NCI-H510A treated with DMSO at 0.1 percent for 48 hours (cell line): ENCODE results near the gene UHRF1.

Experiments
- DNase-seq: peaks from one replicate; lab custom pipeline; 2025; lab: John Stamatoyannopoulos, UW

The UHRF1 gene

DNA sequence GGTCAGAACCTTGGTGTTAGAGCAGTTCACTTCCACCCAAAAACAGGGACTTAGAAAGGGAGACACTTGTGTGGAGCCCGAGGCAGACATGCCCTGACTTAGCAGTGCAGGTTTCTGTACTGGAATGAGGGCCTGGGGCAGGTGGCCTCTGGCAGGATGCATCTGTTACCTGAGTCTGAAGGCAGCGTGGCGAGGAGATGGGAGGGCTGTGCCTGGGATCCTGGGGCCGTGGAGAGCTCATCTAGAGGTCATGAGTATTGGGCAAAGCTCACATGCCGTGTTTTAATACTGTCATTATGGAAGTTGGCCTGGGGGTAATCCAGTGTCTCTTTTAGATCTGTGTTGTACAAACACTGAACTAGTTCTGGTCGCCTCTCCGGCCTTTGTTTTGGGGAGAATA, 81.0 kb downstream of the UHRF1 start:
- DNase-seq = no peak

DNA sequence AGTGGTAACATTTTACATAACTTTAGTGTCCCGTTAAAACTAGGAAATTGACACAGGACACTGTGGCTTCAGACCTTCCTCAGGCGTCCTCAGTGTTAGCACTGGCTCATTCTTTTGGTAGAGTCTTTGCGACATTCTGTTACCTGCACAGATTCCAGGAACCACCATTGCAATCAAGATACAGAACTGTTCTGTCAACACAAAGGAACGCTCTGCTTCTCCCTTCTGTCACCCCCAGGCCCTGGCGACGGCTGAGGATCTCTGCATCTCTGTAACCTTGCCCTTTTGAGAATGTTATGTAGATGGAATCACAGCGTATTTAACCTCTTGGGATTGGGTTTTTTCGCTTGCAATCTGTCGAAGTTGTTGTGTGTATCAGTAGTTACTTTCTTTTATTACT, 82.2 kb downstream of the UHRF1 start:
- DNase-seq = no peak

DNA sequence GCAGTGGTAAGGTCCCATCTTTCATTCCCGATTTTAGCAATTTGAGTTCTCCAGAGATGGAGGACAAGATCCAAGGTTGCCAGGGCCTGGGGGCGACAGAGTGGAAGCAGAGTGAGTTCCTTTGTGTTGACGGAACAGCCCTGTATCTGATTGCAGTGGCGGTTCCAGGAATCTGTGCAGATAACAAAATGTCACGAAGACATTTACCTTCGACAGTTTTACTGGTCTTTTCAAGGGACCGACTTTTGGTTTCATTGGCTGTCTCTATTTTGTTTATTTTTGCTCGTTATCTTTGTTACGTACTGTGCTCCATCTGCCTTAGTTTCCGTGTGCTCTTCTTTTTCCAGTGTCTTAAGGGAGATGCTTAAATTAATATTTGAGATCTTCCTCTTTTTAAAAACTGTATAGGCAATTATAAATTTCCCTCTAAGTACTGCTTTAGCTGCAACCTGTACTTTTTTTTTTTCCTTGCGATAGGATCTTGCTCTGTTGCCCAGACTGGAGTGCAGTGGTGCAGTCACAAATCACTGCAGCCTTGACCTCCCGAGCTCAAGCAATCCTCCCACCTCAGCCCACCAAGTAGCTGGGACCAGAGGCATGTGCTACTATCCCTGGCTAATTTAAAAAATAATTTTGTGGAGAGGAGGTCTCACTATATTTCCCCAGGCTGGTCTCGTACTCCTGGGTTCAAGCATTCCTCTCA, 82.8 kb downstream of the UHRF1 start:
- DNase-seq = no peak

DNA sequence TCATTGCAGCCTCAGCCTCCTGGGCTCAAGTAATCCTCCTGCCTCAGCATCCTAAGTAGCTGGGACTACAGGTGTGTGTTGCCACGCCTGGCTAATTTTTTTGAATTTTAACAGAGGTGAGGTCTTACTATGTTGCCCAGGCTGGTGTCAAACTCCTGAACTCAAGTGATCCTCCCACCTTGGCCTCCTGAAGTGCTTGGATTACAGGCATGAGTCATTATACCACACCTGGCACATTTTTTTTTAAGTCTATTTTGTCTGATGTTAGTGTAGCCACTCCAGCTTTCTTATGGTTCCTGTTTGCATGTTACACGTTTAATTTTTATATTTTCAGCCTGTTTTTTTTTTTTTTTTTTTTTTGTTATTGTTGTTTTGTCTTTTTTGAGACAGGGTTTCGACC, 84.4 kb downstream of the UHRF1 start:
- DNase-seq = peak; percentile 26

DNA sequence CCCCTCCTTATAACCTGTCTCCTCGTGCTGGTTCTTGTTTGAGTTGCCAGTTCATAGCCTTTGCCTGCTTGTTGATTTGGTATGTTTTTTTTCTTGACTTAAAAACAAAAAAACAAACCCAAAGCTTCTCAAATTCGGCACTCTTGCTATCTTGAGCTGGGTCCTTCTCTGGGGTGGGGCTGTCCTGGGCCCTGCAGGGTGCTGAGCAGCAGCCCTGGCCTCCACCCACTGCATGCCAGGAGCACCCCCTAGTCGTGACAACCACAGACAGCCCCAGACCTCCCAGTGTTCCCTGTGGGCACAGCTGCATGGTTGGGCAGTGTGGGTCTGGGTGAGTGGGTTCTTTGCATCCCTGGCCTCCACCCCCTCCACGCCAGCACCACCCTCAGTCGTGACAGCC, 87.4 kb downstream of the UHRF1 start:
- no peak for DNase-seq

DNA sequence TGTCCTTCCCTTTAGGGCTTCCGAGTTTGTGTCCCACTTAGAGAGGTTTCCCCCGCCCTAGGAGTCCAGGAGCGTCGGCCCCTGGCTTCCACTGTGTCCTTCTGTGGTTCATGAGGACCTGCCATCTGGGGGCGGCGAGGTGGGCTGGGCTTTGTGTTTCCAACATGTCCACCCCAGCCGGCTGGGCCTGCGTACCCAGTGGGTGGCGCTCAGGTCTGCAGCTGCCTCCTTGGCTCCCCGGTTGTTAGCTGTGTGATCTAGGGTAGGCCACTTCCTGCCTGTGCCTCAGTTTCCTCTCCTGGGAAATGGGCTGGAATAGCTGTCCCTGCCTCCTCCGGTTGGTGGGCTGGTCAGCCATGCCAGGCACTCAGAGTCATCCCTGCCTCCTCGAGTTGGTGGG, 88.0 kb downstream of the UHRF1 start:
- no peak for DNase-seq

DNA sequence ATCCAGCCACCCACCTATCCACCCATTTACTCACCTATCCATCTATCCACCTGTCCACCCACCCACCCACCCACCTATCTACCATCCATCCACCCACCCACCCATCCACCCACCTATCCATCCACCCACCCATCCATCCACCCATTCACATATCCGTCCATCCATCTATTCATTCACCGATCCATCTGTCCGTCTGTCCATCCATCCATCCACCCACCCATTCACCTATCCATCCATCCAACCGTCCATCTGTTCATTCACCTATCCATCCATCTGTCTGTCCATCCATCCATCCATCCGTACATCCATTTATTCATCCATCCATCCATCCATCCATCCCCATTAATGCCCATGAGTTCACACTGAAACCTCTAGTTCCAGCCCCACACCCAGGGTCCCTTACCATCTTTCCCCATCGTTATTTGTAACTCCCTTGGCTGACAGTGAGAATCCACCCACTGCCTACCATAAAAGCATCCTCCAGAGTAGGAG, 90.9 kb downstream of the UHRF1 start:
- DNase-seq = no peak

DNA sequence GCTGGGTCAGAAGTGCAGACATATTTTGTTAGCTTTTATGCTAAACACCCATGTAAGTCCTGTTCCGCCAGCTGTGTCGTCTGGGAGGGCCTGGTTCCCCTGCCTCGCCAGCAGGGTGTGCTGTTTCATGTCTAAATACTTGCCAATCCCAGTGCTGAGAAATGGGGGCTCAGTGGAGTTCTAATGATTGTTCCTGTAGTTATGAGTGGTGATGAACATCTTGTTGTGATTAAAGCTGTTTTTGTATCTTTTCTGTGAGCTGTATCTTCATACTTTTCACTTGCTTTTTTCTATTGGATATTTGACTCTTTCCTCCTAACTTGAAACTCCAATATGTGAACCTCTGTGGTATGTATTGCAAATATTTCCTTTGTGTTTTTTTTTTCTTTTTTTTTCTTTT, 92.3 kb downstream of the UHRF1 start:
- DNase-seq = no peak

DNA sequence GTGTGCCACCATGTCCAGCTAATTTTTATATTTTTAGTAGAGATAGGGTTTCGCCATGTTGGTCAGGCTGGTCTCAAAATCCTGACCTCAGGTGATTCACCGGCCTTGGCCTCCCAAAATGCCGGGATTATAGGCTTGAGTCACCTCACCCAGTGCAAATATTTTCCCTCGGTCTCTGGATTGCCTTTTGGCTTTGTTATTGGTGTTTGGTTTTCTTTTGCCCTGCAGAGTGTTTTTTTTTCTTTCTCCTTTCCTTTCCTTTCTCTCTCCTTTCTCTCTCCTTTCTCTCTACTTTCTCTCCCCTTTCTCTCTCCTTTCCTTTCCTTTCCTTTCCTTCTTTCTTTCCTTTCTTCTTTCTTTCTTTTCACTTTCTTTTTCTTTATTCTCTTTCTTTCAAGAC, 92.8 kb downstream of the UHRF1 start:
- DNase-seq = no peak

DNA sequence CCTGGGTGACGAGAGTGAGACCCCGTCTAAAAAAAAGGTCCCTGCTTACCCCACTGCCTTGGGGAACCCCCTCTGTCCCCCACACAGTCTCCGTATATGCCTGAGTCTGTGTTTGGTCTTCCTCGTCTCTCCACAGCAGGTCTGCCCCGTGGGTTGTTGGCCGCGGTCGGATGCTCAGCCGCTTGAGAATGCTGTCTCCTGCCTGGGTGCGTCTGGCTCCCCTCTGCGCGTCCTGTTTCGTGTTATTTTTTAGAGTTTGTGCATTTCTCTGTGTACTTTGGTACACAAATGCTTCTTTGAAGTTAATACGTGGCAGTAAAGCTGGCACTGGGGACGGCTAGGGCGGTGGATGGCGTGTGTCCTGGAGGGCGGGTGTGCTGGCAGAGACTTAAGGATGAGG, 94.5 kb downstream of the UHRF1 start:
- DNase-seq = no peak

DNA sequence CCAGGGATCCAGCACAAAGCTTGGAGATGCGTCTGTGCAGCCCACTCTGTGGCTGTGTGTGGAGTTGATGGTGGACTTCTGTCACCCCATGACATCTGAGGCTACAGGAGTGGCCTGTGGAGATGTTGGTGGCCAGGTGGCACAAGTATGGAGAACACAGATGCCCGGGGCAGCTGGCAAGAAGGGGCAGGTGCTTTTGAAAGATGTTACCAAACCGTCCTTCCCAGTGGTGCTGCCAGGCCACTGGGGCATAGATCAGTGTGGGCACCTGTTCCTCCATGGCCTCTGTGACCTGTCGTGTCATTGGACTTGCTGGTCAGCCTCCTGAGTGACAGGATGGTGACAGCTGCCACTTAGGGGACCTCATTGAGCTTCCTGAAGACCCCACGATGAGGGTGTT, 95.8 kb downstream of the UHRF1 start:
- DNase-seq = no peak

DNA sequence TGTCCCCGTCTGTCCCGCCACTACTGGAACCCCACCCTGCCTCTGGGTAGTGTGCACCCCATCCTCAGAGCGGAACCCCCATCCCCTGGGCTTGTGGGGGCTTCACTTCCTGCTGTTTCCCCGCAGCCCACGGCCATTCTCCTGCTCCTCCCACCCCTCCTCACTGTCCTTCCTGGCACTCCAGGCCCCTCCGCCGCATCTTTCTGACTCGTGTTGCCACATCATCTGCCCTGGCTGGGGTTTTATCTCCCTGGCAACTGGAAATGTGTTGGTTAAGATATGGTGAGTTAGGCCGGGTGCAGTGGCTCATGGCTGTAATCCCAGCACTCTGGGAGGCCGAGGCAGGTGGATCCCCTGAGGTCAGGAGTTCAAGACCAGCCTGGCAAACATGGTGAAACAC, 96.9 kb downstream of the UHRF1 start:
- no peak for DNase-seq

DNA sequence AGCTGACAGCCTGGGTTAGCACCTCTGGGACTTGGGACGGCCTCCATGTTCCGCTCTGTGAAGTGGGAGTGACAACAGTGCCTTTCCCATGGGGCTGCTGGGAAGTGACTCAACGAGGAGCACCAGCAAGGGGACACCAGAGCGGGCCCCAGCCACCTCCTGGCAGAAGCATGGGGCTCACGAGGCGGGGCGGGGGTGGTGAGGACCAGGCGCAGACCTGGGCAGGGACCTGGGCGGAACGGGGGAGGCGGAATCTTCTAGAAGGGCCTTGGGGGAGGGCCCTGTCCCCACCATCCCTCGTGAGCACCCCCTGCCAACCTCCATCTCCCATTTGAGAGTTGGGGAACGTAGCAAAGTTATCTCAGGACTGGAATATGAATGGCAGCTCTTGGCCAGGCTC, 97.5 kb downstream of the UHRF1 start:
- no peak for DNase-seq
